ENCODE data around the gene TFAP2D. TPM values are rescaled to one million over a fixed set of nuclear protein-coding genes. Genes with fewer than 3 reads are reported as not detected.

Gene TFAP2D
- total and polyA plus RNA-seq, 2 experiments from 2014 or later, result not detected

DNA sequence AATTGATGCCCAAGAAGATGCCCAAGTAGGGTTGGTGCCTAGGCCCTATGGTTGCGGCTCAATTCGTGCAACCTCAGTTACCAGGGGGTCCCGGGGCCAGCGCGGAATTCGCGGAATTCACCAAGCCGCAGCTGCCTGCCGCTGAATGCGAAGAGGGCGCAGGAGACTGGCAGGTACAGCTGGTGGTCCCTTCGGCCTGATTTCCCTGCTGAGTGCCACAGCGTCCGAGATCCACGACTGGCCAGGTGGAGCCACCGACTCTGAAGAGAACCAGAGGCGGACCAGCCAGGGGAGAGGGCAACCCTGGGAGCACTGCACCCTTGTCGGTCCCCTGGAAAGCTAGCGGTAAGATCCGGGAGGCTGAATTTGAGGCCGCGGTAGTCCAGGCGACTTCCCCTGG is 6.8 kb upstream of the TFAP2D start:
- Histone ChIP-seq H3K4me3 (peak overlapping the region; percentile 56), H3K4me2 (peak overlapping the region; percentile 80), H3K27me3 (ENCODE audit: insufficient read depth) (peaks cover 100% of the 10 kb centered on the region), H3F3A (replicated peaks; ENCODE audit: low read depth) (peaks cover 18% of the 10 kb centered on the region), H4K20me1 (replicated peaks; ENCODE audit: insufficient read depth) (peaks cover 36% of the 10 kb centered on the region), H3K79me2 (replicated peaks; ENCODE audit: insufficient read depth) (no peaks in the 10 kb centered on the region), H3K27ac (ENCODE audit: low read depth) (no peak overlapping the region), H3K4me1 (ENCODE audit: insufficient read depth) (peaks cover 55% of the 10 kb centered on the region), H3K36me3 (ENCODE audit: insufficient read depth) (no peaks in the 10 kb centered on the region), H3K9me2 (ENCODE audit: insufficient read depth) (no peaks in the 10 kb centered on the region), H2AFZ (no peak overlapping the region)
- H3K27ac Mint-ChIP-seq, result no peak overlapping the region
- TF ChIP-seq POLR2AphosphoS5 (IDR thresholded peaks at IDR 0.05; ENCODE audit: low read depth), result no peak
- peak; percentile 52 for TF ChIP-seq EZH2 (IDR thresholded peaks at IDR 0.05; ENCODE audit: low read depth, unreplicated experiment)
- DNase-seq (ENCODE audit: low spot score) (peak; percentile 86), ATAC-seq (peak; percentile 74)
- peaks cover 86% of the 10 kb centered on the region for H3K27me3 Mint-ChIP-seq (ENCODE audit: insufficient read depth, low read depth, poor library complexity)
- no peaks in the 10 kb centered on the region for H3K36me3 Mint-ChIP-seq (ENCODE audit: low read depth)
- H3K4me1 Mint-ChIP-seq, result peaks cover 36% of the 10 kb centered on the region
- H3K4me3 Mint-ChIP-seq, result peak overlapping the region; percentile 66
- peaks cover 5% of the 10 kb centered on the region; the same call in 2 of the 3 replicates for H3K9me3 Mint-ChIP-seq

DNA sequence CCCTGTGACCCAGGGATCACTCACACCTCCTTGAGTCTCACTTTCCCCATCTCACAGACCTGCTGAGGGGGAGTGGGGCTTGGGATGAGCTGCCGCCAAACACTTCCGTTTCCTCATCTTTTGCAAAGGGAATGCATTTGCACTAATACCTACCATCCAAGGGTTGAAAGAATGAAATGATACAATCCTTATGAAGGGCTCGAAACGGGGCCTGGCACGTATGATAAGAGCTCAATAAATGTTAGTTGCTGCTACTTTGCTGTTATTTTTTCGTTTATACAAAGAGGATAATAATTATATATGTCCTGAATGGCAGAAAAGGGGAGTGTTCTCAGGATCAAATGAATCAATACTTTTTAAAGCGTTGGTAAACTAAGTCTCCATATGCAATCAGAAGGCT is 6.1 kb upstream of the TFAP2D start:
- H3K27me3 ChIP-seq (ENCODE audit: insufficient read depth), result peaks cover 100% of the 10 kb centered on the region

More for the DNA sequence above, 6.1 kb upstream of the TFAP2D start:
- Histone ChIP-seq H3K36me3 (ENCODE audit: insufficient read depth) (no peaks in the 10 kb centered on the region), H3F3A (replicated peaks; ENCODE audit: low read depth) (peaks cover 21% of the 10 kb centered on the region), H3K4me1 (ENCODE audit: insufficient read depth) (peaks cover 61% of the 10 kb centered on the region), H2AFZ (no peak overlapping the region), H4K20me1 (replicated peaks; ENCODE audit: insufficient read depth) (peaks cover 38% of the 10 kb centered on the region), H3K4me3 (peak overlapping the region; percentile 56), H3K4me2 (peak overlapping the region; percentile 80), H3K27ac (ENCODE audit: low read depth) (no peak overlapping the region), H3K79me2 (replicated peaks; ENCODE audit: insufficient read depth) (no peaks in the 10 kb centered on the region), H3K9me2 (ENCODE audit: insufficient read depth) (no peaks in the 10 kb centered on the region)
- no peak for DNase-seq (ENCODE audit: low spot score)
- Mint-ChIP-seq H3K4me1 (peaks cover 42% of the 10 kb centered on the region), H3K27ac (no peak overlapping the region), H3K36me3 (ENCODE audit: low read depth) (no peaks in the 10 kb centered on the region), H3K4me3 (peak overlapping the region; percentile 66), H3K27me3 (ENCODE audit: insufficient read depth, low read depth, poor library complexity) (peaks cover 92% of the 10 kb centered on the region), H3K9me3 (peaks cover 5% of the 10 kb centered on the region; the same call in 2 of the 3 replicates)
- ATAC-seq, result peak; percentile 17
- TF ChIP-seq STAT1 (IDR thresholded peaks at IDR 0.05; ENCODE audit: unreplicated experiment) (no peak), POLR2AphosphoS5 (IDR thresholded peaks at IDR 0.05; ENCODE audit: low read depth) (no peak), EZH2 (IDR thresholded peaks at IDR 0.05; ENCODE audit: low read depth, unreplicated experiment) (peak; percentile 67), ZNF331 (CRISPR knock-in tag; IDR thresholded peaks at IDR 0.05; ENCODE audit: low read depth) (no peak)
- TF ChIP-seq, protein P1, sequence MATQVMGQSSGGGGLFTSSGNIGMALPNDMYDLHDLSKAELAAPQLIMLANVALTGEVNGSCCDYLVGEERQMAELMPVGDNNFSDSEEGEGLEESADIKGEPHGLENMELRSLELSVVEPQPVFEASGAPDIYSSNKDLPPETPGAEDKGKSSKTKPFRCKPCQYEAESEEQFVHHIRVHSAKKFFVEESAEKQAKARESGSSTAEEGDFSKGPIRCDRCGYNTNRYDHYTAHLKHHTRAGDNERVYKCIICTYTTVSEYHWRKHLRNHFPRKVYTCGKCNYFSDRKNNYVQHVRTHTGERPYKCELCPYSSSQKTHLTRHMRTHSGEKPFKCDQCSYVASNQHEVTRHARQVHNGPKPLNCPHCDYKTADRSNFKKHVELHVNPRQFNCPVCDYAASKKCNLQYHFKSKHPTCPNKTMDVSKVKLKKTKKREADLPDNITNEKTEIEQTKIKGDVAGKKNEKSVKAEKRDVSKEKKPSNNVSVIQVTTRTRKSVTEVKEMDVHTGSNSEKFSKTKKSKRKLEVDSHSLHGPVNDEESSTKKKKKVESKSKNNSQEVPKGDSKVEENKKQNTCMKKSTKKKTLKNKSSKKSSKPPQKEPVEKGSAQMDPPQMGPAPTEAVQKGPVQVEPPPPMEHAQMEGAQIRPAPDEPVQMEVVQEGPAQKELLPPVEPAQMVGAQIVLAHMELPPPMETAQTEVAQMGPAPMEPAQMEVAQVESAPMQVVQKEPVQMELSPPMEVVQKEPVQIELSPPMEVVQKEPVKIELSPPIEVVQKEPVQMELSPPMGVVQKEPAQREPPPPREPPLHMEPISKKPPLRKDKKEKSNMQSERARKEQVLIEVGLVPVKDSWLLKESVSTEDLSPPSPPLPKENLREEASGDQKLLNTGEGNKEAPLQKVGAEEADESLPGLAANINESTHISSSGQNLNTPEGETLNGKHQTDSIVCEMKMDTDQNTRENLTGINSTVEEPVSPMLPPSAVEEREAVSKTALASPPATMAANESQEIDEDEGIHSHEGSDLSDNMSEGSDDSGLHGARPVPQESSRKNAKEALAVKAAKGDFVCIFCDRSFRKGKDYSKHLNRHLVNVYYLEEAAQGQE (IDR thresholded peaks at IDR 0.05; ENCODE audit: unreplicated experiment), result no peak
- TF ChIP-seq, protein P2, sequence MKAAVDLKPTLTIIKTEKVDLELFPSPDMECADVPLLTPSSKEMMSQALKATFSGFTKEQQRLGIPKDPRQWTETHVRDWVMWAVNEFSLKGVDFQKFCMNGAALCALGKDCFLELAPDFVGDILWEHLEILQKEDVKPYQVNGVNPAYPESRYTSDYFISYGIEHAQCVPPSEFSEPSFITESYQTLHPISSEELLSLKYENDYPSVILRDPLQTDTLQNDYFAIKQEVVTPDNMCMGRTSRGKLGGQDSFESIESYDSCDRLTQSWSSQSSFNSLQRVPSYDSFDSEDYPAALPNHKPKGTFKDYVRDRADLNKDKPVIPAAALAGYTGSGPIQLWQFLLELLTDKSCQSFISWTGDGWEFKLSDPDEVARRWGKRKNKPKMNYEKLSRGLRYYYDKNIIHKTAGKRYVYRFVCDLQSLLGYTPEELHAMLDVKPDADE (IDR thresholded peaks at IDR 0.05), result no peak

Measured in GM23338 (cell line).